ENCODE data around the gene ALG2. TPM values are rescaled to one million over a fixed set of nuclear protein-coding genes. Genes with fewer than 3 reads are reported as not detected.

The ALG2 gene
- total RNA-seq, 1 donor, result 51.8 TPM

DNA sequence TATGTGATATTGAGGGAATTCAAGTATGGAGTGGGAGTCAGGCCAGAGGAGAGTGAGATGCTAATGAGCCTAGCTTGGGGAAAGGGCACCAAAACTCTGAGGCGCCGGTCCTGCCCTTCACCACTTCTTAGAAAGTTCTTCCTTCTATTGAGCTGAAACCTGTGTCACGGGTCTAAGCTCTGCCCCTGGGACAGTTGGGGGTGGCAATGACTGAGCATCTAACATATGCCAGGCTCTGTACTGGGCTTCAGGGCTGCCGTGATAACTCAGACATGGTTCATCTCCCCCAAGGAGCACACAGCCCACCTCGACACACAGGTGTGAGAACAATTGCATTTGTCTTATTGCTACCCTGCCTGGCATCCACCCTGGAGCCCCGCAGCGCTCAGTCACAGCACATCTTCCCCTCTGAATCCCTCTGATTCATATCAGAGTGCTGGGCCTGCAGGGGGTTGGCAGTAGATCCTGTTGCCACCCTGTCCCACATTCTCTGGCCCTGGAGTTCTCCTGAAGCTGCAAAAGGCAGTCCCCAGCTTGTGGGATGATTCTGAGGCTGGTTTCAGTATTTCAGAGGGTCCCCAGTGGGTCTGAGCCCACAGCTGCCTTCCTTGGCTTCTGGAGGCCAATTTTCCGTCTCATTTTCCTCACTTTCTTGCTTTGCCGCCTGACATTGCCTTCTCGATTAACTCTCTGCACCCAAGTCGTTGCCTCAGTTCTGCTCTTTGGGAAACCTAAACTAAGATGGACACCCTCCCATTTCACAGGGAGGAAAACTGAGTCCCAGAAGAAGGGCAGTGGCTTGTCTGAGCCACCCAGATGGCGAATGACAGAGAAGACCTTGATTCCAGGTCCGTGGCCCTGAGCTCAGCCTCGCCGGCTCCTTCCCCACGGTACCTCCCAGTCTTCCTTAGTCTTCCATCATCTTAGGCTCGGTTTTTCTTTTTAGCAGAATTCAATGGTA is 42.5 kb downstream of the ALG2 start:
- peaks cover 2% of the 10 kb centered on the region for H3K27me3 ChIP-seq (ENCODE audit: insufficient read depth, low read length)
- H2AFZ ChIP-seq (ENCODE audit: low read length), result no peak overlapping the region
- no peak overlapping the region for H3K4me2 ChIP-seq (ENCODE audit: insufficient read depth, low read length)
- H4K20me1 ChIP-seq (ENCODE audit: insufficient read depth, low read length), result no peaks in the 10 kb centered on the region
- no peak overlapping the region for H3K27ac ChIP-seq (ENCODE audit: low read depth, low read length)
- H3K4me1 ChIP-seq (ENCODE audit: insufficient read depth, low read length), result no peaks in the 10 kb centered on the region
- DNase-seq (ENCODE audit: insufficient read length, low spot score, missing footprints), result no peak
- H3K79me2 ChIP-seq (ENCODE audit: insufficient read depth, low read length), result no peaks in the 10 kb centered on the region
- no peaks in the 10 kb centered on the region for H3K9me3 ChIP-seq (ENCODE audit: low read depth, low read length)
- no peak for TF ChIP-seq CTCF (IDR thresholded peaks at IDR 0.05; ENCODE audit: extremely low read depth, low read depth, low read length)
- H3K4me3 ChIP-seq (ENCODE audit: insufficient read depth, low read length), result no peak overlapping the region
- no peaks in the 10 kb centered on the region for H3K36me3 ChIP-seq (ENCODE audit: insufficient read depth, low read length)

DNA sequence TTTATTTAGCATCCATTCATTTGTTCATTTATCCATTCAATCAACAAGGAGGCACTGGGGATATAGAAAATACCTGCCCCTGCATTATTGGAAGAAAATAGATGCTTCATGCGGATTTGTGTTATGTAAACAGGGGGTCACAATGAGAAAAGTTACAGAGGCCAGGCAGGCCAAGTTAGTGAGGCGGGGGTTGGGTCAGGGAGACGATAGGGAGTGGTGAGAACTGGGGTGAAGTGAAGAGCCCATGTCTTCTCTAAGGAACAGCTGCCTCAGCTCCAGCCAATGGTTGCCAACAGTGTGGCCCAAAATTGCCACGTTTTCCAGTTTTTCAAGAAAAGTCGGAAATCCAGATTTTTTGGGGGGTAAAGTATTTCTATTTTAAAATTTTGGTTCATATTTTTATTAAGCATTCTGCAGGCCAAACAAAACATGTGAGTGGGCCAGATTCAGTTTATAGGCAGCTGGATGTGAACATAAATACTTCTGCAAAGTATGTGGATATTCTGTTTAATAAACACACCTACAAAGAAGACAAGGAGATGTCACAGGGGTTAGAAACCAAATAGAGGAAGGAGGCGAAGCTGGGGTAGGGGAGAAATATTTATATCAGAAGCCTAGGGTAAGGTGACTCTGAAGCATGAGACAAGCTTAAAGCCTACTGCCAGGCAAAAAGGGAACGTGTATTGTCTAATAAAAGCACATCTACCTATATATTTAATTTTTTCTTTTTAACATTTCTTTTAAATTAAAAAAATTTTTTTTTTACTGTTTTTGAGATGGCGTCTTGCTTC is 44.0 kb downstream of the ALG2 start:
- H3K4me3 ChIP-seq (ENCODE audit: insufficient read depth, low read length), result no peak overlapping the region
- no peak overlapping the region for H3K4me2 ChIP-seq (ENCODE audit: insufficient read depth, low read length)
- H3K9me3 ChIP-seq (ENCODE audit: low read depth, low read length), result no peaks in the 10 kb centered on the region
- DNase-seq (ENCODE audit: insufficient read length, low spot score, missing footprints), result no peak
- no peak overlapping the region for H3K27ac ChIP-seq (ENCODE audit: low read depth, low read length)
- H2AFZ ChIP-seq (ENCODE audit: low read length), result no peak overlapping the region
- no peaks in the 10 kb centered on the region for H3K36me3 ChIP-seq (ENCODE audit: insufficient read depth, low read length)
- H4K20me1 ChIP-seq (ENCODE audit: insufficient read depth, low read length), result no peaks in the 10 kb centered on the region
- no peak for TF ChIP-seq CTCF (IDR thresholded peaks at IDR 0.05; ENCODE audit: extremely low read depth, low read depth, low read length)
- no peaks in the 10 kb centered on the region for H3K4me1 ChIP-seq (ENCODE audit: insufficient read depth, low read length)
- H3K79me2 ChIP-seq (ENCODE audit: insufficient read depth, low read length), result no peaks in the 10 kb centered on the region
- peaks cover 10% of the 10 kb centered on the region for H3K27me3 ChIP-seq (ENCODE audit: insufficient read depth, low read length)

GRCh38 chr9:99176527-99177013 is 45.2 kb downstream of the ALG2 start:
- H3K4me2 ChIP-seq (ENCODE audit: insufficient read depth, low read length), result no peak overlapping the region
- no peak overlapping the region for H3K27ac ChIP-seq (ENCODE audit: low read depth, low read length)
- no peaks in the 10 kb centered on the region for H3K79me2 ChIP-seq (ENCODE audit: insufficient read depth, low read length)
- H4K20me1 ChIP-seq (ENCODE audit: insufficient read depth, low read length), result no peaks in the 10 kb centered on the region
- no peak overlapping the region for H3K4me3 ChIP-seq (ENCODE audit: insufficient read depth, low read length)
- no peak overlapping the region for H2AFZ ChIP-seq (ENCODE audit: low read length)
- H3K36me3 ChIP-seq (ENCODE audit: insufficient read depth, low read length), result no peaks in the 10 kb centered on the region
- no peaks in the 10 kb centered on the region for H3K4me1 ChIP-seq (ENCODE audit: insufficient read depth, low read length)
- peaks cover 18% of the 10 kb centered on the region for H3K27me3 ChIP-seq (ENCODE audit: insufficient read depth, low read length)
- no peaks in the 10 kb centered on the region for H3K9me3 ChIP-seq (ENCODE audit: low read depth, low read length)
- TF ChIP-seq CTCF (IDR thresholded peaks at IDR 0.05; ENCODE audit: extremely low read depth, low read depth, low read length), result no peak
- no peak for DNase-seq (ENCODE audit: insufficient read length, low spot score, missing footprints)
